GM12878 (cell line): ENCODE measurements around the gene SURF4. TPM values are rescaled to one million over a fixed set of nuclear protein-coding genes. Genes with fewer than 3 reads are reported as not detected.

ENCODE experiments used
- ATAC-seq: fragments of 200-7000 bp; cut with Tn5 transposase; 3 replicates; pipeline ENCODE4 v1.9.1; 2020; ENCODE audit warnings: mild to moderate bottlenecking, moderate library complexity
- BruUV-seq: library from RNA; stranded (reverse); fragments of 400-500 nt; replicated peaks from 2 replicates; lab custom pipeline; 2021; lab: Mats Ljungman, UMichigan
- CTCF ChIA-PET: fragments of 300-600 bp; sonication (Branson Sonifier 250); formaldehyde crosslinking; extraction: SDS; loops from one replicate; lab custom pipeline; 2021; ENCODE audit warnings: inconsistent platforms; lab: Yijun Ruan, JAX
- POLR2A ChIA-PET: fragments of 350-600 bp; formaldehyde crosslinking; extraction: SDS; loops from one replicate; lab custom pipeline; 2021; ENCODE audit warnings: inconsistent platforms; lab: Charles Lee
- RAD21 ChIA-PET: fragments of 300-600 bp; sonication (Branson Sonifier 250); formaldehyde crosslinking; loops from one replicate; lab custom pipeline; 2023; ENCODE audit warnings: antibody characterized with exemption; ENCODE audit not compliant: unreplicated experiment; lab: Charles Lee
- SMC1A ChIA-PET: fragments of 300-600 bp; sonication (Branson Sonifier 250); formaldehyde crosslinking; loops from one replicate; lab custom pipeline; 2023; ENCODE audit not compliant: unreplicated experiment, uncharacterized antibody; lab: Charles Lee
- DNase-seq: peaks from one replicate; pipeline ENCODE4 v3.0.0-alpha.2; 2011; ENCODE audit warnings: low read depth, low spot score
- FAIRE-seq: peaks from 3 replicates; lab custom pipeline; 2011; peaks lifted over from hg19 to GRCh38; lab: Jason Lieb, UNC
- H2AFZ ChIP-seq: 2 replicates; pipeline ENCODE4 v1.6.0; 2011; ENCODE audit warnings: low read depth, low read length, control low read depth; ENCODE audit not compliant: control insufficient read depth
- H3K27ac ChIP-seq: 2 replicates; pipeline ENCODE4 v1.5.1; 2011; ENCODE audit warnings: control low read depth; ENCODE audit not compliant: control insufficient read depth, insufficient read depth
- H3K27me3 ChIP-seq, 2 experiments: replicated peaks in 1 of 2; 2 replicates each; pipeline versions ENCODE4 v1.6.0 to v1.6.1; 2011; ENCODE audit warnings: low read length in 1 of 2; ENCODE audit not compliant: control insufficient read depth in 2 of 2, insufficient read depth in 2 of 2
- H3K36me3 ChIP-seq, 2 experiments: 2 replicates each; pipeline ENCODE4 v1.5.1; 2011; ENCODE audit warnings: low read length in 1 of 2; ENCODE audit not compliant: control insufficient read depth in 2 of 2, insufficient read depth in 2 of 2
- H3K4me1 ChIP-seq: 2 replicates; pipeline ENCODE4 v1.6.1; 2011; ENCODE audit warnings: mild to moderate bottlenecking, low read length, moderate library complexity, mixed read lengths; ENCODE audit not compliant: control insufficient read depth, insufficient read depth
- H3K4me2 ChIP-seq: 2 replicates; pipeline ENCODE4 v1.6.0; 2011; ENCODE audit warnings: control low read depth; ENCODE audit not compliant: control insufficient read depth, insufficient read depth
- H3K4me3 ChIP-seq: fragments of 200-600 bp; sonication (generic); 2 replicates; pipeline ENCODE4 v1.5.1; 2016
- H3K79me2 ChIP-seq: 2 replicates; pipeline ENCODE4 v1.6.0; 2011; ENCODE audit warnings: low read length; ENCODE audit not compliant: control insufficient read depth, insufficient read depth
- H3K9ac ChIP-seq: 2 replicates; pipeline ENCODE4 v1.8.0; 2011; ENCODE audit warnings: low read length, control low read depth, mixed read lengths; ENCODE audit not compliant: control insufficient read depth, insufficient read depth
- H3K9me3 ChIP-seq: replicated peaks from 3 replicates; pipeline ENCODE4 v1.5.1; 2011; ENCODE audit warnings: mild to moderate bottlenecking, low read length; ENCODE audit not compliant: control insufficient read depth, insufficient read depth
- H4K20me1 ChIP-seq: 2 replicates; pipeline ENCODE4 v1.6.0; 2011; ENCODE audit not compliant: control insufficient read depth, insufficient read depth
- ASH2L ChIP-seq: fragments of 300-600, 200-600 bp; sonication (generic); IDR thresholded peaks from 2 replicates; pipeline ENCODE4 v1.6.1; 2017; ENCODE audit warnings: low read depth, mild to moderate bottlenecking, borderline replicate concordance
- CBX3 ChIP-seq: fragments of 200-600 bp; sonication (generic); IDR thresholded peaks from 2 replicates; pipeline ENCODE4 v1.6.1; 2016; ENCODE audit warnings: low read depth, borderline replicate concordance
- CHD2 ChIP-seq: IDR thresholded peaks from 2 replicates; pipeline ENCODE4 v1.6.1; 2011; ENCODE audit warnings: low read depth, low read length, improper control_type of control experiment, borderline replicate concordance
- EP300 ChIP-seq, 2 experiments: fragments of 150-350 bp in 1 of 2; IDR thresholded peaks; 2 replicates each; pipeline ENCODE4 v1.6.1; 2011 to 2012; ENCODE audit warnings: low read depth in 2 of 2, low read length in 2 of 2, borderline replicate concordance in 1 of 2, improper control_type of control experiment in 1 of 2, inconsistent platforms in 1 of 2; ENCODE audit not compliant: control insufficient read depth in 1 of 2
- GATAD2B ChIP-seq: fragments of 450-650 bp; conservative IDR thresholded peaks from 2 replicates; pipeline ENCODE4 v1.6.1; 2017; ENCODE audit warnings: low read depth, mild to moderate bottlenecking, moderate library complexity
- HCFC1 ChIP-seq: fragments of 150-350 bp; IDR thresholded peaks from 2 replicates; pipeline ENCODE4 v1.6.1; 2014; ENCODE audit warnings: low read length
- HDAC2 ChIP-seq: fragments of 200-600 bp; sonication (generic); IDR thresholded peaks from 2 replicates; pipeline ENCODE4 v1.6.1; 2017
- KAT2A ChIP-seq: conservative IDR thresholded peaks from 2 replicates; pipeline ENCODE4 v1.6.1; 2011; ENCODE audit warnings: low read depth, low read length; ENCODE audit not compliant: control insufficient read depth
- LARP7 ChIP-seq: fragments of 450-650 bp; IDR thresholded peaks from 2 replicates; pipeline ENCODE4 v1.6.1; 2017; ENCODE audit warnings: mild to moderate bottlenecking
- MAX ChIP-seq: IDR thresholded peaks from 2 replicates; pipeline ENCODE4 v1.6.1; 2012; ENCODE audit warnings: low read depth, low read length, improper control_type of control experiment
- MTA3 ChIP-seq: IDR thresholded peaks from 2 replicates; pipeline ENCODE4 v1.6.1; 2012; ENCODE audit warnings: low read length, inconsistent platforms, borderline replicate concordance
- MXI1 ChIP-seq: fragments of 150-350 bp; IDR thresholded peaks from 2 replicates; pipeline ENCODE4 v1.6.1; 2011; ENCODE audit warnings: low read depth, mild to moderate bottlenecking, inconsistent platforms, low read length, improper control_type of control experiment
- RELA ChIP-seq: fragments of 450-650 bp; IDR thresholded peaks from 2 replicates; pipeline ENCODE4 v1.8.0; 2014; ENCODE audit warnings: borderline replicate concordance; ENCODE audit not compliant: partially characterized antibody
- SMAD5 ChIP-seq: IDR thresholded peaks from 2 replicates; pipeline ENCODE4 v1.6.1; 2016; ENCODE audit warnings: antibody characterized with exemption, low read depth
- SMARCA5 ChIP-seq: fragments of 450-650 bp; IDR thresholded peaks from 2 replicates; pipeline ENCODE4 v1.6.1; 2017; ENCODE audit warnings: mild to moderate bottlenecking
- SUPT20H ChIP-seq: IDR thresholded peaks from 2 replicates; pipeline ENCODE4 v1.6.1; 2011; ENCODE audit warnings: low read depth, mild to moderate bottlenecking, low read length, moderate library complexity, borderline replicate concordance; ENCODE audit not compliant: control insufficient read depth
- SUZ12 ChIP-seq: fragments of 200-600 bp; sonication (generic); IDR thresholded peaks from one replicate; pipeline ENCODE4 v1.6.1; 2018; ENCODE audit warnings: antibody characterized with exemption, mild to moderate bottlenecking; ENCODE audit not compliant: unreplicated experiment
- TBL1XR1 ChIP-seq: IDR thresholded peaks from 2 replicates; pipeline ENCODE4 v1.6.1; 2012; ENCODE audit warnings: low read depth, low read length, improper control_type of control experiment
- ZNF24 ChIP-seq: fragments of 450-650 bp; IDR thresholded peaks from 2 replicates; pipeline ENCODE4 v1.6.1; 2017; ENCODE audit warnings: antibody characterized with exemption, mild to moderate bottlenecking
- ZNF274 ChIP-seq: IDR thresholded peaks from one replicate; pipeline ENCODE4 v1.8.0; 2011; ENCODE audit not compliant: insufficient read length, insufficient read depth
- WGBS: methylation state at CpG from one replicate; pipeline ENCODE4 v1.1.6; 2016; ENCODE audit warnings: low lambda C conversion rate; ENCODE audit not compliant: insufficient replicate concordance, insufficient coverage; ENCODE audit errors: missing lambda C conversion rate; 5-methylcytosine and 5-hydroxymethylcytosine counted together
- in situ Hi-C: fragments of 300-500 bp; cut with MboI; formaldehyde crosslinking; loops from 9 replicates; pipeline ENCODE4 v1.14.3; 2018; ENCODE audit warnings: mixed read lengths
- intact Hi-C: fragments of 100-400 bp; cut with micrococcal nuclease; formaldehyde crosslinking; loops from one replicate; pipeline ENCODE4 v1.14.2; 2022; ENCODE audit not compliant: unreplicated experiment
- polyA plus RNA-seq, 11 experiments: library from polyadenylated mRNA; depleted of rRNA in 4 of 11; unstranded in 6 of 11; stranded (reverse) in 5 of 11; fragments of >200 nt; fragmentation: Nextera tagmentation in 4 of 11; fragmentation: Illumina TruSeq in 1 of 11; extraction: Ambion mirVana in 4 of 11; extraction: Trizol in 1 of 11; gene quantifications; 1 replicate in 1 of 11; 2 replicates in 10 of 11; pipeline versions ENCODE4 v1.2.1 to v1.2.3, GENCODE V29; 2011 to 2016; ENCODE audit warnings: inconsistent platforms in 2 of 11, missing spikeins in 2 of 11, low read depth in 1 of 11
- total RNA-seq, 4 experiments: library from RNA; depleted of rRNA in 3 of 4; stranded (reverse); fragments of >200 nt in 3 of 4; fragmentation: Illumina TruSeq in 1 of 4; extraction: Trizol in 1 of 4; gene quantifications; 2 replicates each; pipeline versions ENCODE4 v1.2.1 to v1.2.3, GENCODE V29; 2013 to 2021

SURF4 gene
- total and polyA plus RNA-seq, 10 of the 15 experiments (the other 5 are each of a cell fraction or from before 2014, with no cell fraction given): 6.4 to 134 (median 78.7) TPM

- CTCF ChIA-PET: no interaction called here
- H3K4me1 ChIP-seq: no peaks in the 10 kb centered on the region
- ATAC-seq: no peak
- in situ Hi-C loops: no loop called here
- no peak overlapping the region for H3K9ac ChIP-seq
- H4K20me1 ChIP-seq: no peaks in the 10 kb centered on the region
- H2AFZ ChIP-seq: no peak overlapping the region
- no peak overlapping the region for H3K4me2 ChIP-seq
- POLR2A ChIA-PET: interaction anchor here (0.7 kb wide), 1 partner anchor 9 kb away, joined by 5 read pairs; no protein-coding TSS in a partner anchor
- SMC1A ChIA-PET: no interaction called here
- no TSS peak for BruUV-seq
- intact Hi-C loops: no loop called here
- DNase-seq: no peak
- no peaks in the 10 kb centered on the region; the same call in 2 of the 3 replicates for H3K9me3 ChIP-seq
- H3K79me2 ChIP-seq: peaks cover 2% of the 10 kb centered on the region
- FAIRE-seq: no peak
- RAD21 ChIA-PET: no interaction called here
- WGBS: 34% methylated on average over 4 of the region's 4 CpGs
- no peaks in the 10 kb centered on the region for H3K36me3 ChIP-seq
- H3K27ac ChIP-seq: no peak overlapping the region
- H3K27me3 ChIP-seq: no peaks in the 10 kb centered on the region
- H3K4me3 ChIP-seq: no peak overlapping the region
- no peak for TF ChIP-seq ZNF24
- no peak for TF ChIP-seq CHD2
- no peak for TF ChIP-seq EP300 (IDR thresholded peaks at IDR 0.05; ENCODE audit: borderline replicate concordance in 1 of 2, control insufficient read depth in 1 of 2, low read depth in 2 of 2, low read length in 2 of 2)
- no peak for TF ChIP-seq LARP7
- TF ChIP-seq ZNF274: no peak
- no peak for TF ChIP-seq MXI1
- no peak for TF ChIP-seq HCFC1
- no peak for TF ChIP-seq SUPT20H
- no peak for TF ChIP-seq SMAD5
- no peak for TF ChIP-seq GATAD2B
- TF ChIP-seq SUZ12: no peak
- TF ChIP-seq TBL1XR1: no peak
- no peak for TF ChIP-seq SMARCA5
- TF ChIP-seq KAT2A: no peak
- no peak for TF ChIP-seq RELA
- TF ChIP-seq MAX: no peak
- TF ChIP-seq CBX3: no peak
- no peak for TF ChIP-seq ASH2L
- no peak for TF ChIP-seq HDAC2
- TF ChIP-seq MTA3: no peak
These were observed 4.9 kb upstream of the SURF4 start for GRCh38 chr9:133380734-133381133.
